IMR-90 (cell line): ENCODE data around the gene ATP7A.

Experiments
- FOS ChIP-seq: fragments of 150-350 bp; IDR thresholded peaks from 2 replicates; pipeline ENCODE4 v1.6.1; 2016; ENCODE audit warnings: low read depth, low read length
- MXI1 ChIP-seq: IDR thresholded peaks from 2 replicates; pipeline ENCODE4 v1.6.1; 2012; ENCODE audit warnings: low read depth, mild to moderate bottlenecking, low read length, moderate library complexity, borderline replicate concordance
- NFE2L2 ChIP-seq: fragments of 150-350 bp; IDR thresholded peaks from 2 replicates; pipeline ENCODE4 v1.6.1; 2016; ENCODE audit warnings: low read depth, mild to moderate bottlenecking, low read length
- POLR2A ChIP-seq: IDR thresholded peaks from 2 replicates; pipeline ENCODE4 v1.6.1; 2012; ENCODE audit warnings: mild to moderate bottlenecking, low read depth, low read length
- RAD21 ChIP-seq: IDR thresholded peaks from 2 replicates; pipeline ENCODE4 v1.6.1; 2012; ENCODE audit warnings: low read length, improper control_type of control experiment
- RCOR1 ChIP-seq: IDR thresholded peaks from 2 replicates; pipeline ENCODE4 v1.6.1; 2012; ENCODE audit warnings: mild to moderate bottlenecking, low read length, improper control_type of control experiment; ENCODE audit not compliant: insufficient replicate concordance
- RFX5 ChIP-seq: IDR thresholded peaks from 2 replicates; pipeline ENCODE4 v1.8.0; 2012; ENCODE audit warnings: low read depth, mild to moderate bottlenecking, low read length, moderate library complexity
- TF ChIP-seq, protein P1 (sequence below): conservative IDR thresholded peaks from 2 replicates; pipeline ENCODE4 v1.5.1; 2012; ENCODE audit warnings: mild to moderate bottlenecking, low read depth, low read length, improper control_type of control experiment

- TF ChIP-seq RFX5 (no peak), POLR2A (no peak), RAD21 (no peak), FOS (no peak), MXI1 (no peak), RCOR1 (no peak), NFE2L2 (no peak)
- TF ChIP-seq, protein P1, sequence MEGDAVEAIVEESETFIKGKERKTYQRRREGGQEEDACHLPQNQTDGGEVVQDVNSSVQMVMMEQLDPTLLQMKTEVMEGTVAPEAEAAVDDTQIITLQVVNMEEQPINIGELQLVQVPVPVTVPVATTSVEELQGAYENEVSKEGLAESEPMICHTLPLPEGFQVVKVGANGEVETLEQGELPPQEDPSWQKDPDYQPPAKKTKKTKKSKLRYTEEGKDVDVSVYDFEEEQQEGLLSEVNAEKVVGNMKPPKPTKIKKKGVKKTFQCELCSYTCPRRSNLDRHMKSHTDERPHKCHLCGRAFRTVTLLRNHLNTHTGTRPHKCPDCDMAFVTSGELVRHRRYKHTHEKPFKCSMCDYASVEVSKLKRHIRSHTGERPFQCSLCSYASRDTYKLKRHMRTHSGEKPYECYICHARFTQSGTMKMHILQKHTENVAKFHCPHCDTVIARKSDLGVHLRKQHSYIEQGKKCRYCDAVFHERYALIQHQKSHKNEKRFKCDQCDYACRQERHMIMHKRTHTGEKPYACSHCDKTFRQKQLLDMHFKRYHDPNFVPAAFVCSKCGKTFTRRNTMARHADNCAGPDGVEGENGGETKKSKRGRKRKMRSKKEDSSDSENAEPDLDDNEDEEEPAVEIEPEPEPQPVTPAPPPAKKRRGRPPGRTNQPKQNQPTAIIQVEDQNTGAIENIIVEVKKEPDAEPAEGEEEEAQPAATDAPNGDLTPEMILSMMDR: no peak
Observed at GRCh38 chrX:78042601-78043000, 132.1 kb downstream of the ATP7A start.
